Fibroblast of villous mesenchyme (primary cell): ENCODE data around the gene CARF. TPM values are rescaled to one million over a fixed set of nuclear protein-coding genes. Genes with fewer than 3 reads are reported as not detected.
"Not testable (repeated sequence)": the region's sequence is repeated elsewhere in the genome, so short reads cannot be mapped to it uniquely, and the experiment has no call there.

Experiments
- DNase-seq: peaks from one replicate; pipeline ENCODE4 v3.0.0-alpha.2; 2010; ENCODE audit warnings: low read depth
- H3K4me3 ChIP-seq: 2 replicates; pipeline ENCODE4 v1.5.1; 2011; ENCODE audit warnings: low read depth, mild to moderate bottlenecking, low read length
- total RNA-seq: library from RNA; depleted of rRNA; stranded (reverse); fragments of >200 nt; gene quantifications from 2 replicates; pipeline ENCODE4 v1.2.3, GENCODE V29; 2012
- TF ChIP-seq, protein P1 (sequence below): IDR thresholded peaks from 2 replicates; pipeline ENCODE4 v1.5.1; 2012; ENCODE audit warnings: low read depth, mild to moderate bottlenecking, low read length; ENCODE audit not compliant: insufficient read depth

CARF gene
- total RNA-seq, 1 donor = 5.6 TPM

DNA sequence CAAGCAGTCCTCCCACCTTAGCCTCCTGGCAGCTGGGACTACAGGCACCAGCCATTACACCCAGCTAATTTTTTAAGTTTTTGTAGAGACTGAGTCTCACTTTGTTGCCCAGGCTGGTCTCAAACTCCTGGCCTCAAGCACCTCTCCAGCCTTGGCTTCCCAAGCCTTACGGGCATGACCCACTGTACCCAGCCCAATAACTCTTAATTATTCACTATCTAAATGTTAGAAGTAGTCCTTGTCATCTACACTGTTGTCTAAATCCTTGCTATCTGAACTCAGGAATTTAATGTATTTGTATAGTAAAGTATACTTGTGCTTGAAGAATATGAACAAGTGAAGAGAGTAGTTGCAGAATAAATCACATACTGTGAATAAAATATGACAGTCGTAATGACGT, 64.7 kb downstream of the CARF start:
- H3K4me3 ChIP-seq = no peak overlapping the region
- TF ChIP-seq, protein P1, sequence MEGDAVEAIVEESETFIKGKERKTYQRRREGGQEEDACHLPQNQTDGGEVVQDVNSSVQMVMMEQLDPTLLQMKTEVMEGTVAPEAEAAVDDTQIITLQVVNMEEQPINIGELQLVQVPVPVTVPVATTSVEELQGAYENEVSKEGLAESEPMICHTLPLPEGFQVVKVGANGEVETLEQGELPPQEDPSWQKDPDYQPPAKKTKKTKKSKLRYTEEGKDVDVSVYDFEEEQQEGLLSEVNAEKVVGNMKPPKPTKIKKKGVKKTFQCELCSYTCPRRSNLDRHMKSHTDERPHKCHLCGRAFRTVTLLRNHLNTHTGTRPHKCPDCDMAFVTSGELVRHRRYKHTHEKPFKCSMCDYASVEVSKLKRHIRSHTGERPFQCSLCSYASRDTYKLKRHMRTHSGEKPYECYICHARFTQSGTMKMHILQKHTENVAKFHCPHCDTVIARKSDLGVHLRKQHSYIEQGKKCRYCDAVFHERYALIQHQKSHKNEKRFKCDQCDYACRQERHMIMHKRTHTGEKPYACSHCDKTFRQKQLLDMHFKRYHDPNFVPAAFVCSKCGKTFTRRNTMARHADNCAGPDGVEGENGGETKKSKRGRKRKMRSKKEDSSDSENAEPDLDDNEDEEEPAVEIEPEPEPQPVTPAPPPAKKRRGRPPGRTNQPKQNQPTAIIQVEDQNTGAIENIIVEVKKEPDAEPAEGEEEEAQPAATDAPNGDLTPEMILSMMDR = no peak
- no peak for DNase-seq

DNA sequence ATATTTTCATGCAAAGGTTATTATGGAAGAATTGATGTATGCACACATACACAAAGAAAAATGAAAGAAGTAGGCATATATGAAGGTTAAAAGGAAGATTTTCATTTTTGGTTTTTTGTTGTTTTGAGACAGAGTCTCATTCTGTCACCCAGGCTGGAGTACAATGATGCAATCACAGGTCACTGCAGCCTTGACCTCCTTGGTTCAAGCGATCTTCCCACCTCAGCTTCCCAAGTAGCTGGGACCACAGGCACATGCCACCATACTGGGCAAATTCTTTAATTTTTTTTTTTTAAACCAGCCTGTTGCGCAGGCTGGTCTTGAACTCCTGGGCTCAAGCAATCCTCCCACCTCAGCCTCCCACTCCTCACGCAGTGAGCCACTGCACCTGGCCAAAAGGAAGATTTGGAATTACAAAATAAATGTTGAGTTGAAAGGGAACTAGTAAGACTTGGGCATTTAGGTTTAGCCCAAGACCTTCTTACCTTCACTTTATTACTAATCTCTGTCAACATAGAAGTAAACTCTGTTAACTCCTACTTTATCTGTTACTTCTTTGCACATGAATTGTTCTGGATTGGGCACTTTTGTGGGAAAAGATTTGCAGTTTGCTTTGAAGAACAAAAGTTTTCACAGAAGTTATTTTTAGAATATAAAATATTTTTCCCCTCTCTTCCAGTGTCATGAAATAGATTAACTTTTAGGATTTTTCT, 70.9 kb downstream of the CARF start:
- TF ChIP-seq, protein P1 = no peak
- no peak overlapping the region for H3K4me3 ChIP-seq

GRCh38 chr2:202989749-202990148, 77.7 kb downstream of the CARF start:
- TF ChIP-seq, protein P1 = no peak
- no peak for DNase-seq
- no peak overlapping the region for H3K4me3 ChIP-seq

More for the DNA sequence above, 70.9 kb downstream of the CARF start:
- no peak for DNase-seq

DNA sequence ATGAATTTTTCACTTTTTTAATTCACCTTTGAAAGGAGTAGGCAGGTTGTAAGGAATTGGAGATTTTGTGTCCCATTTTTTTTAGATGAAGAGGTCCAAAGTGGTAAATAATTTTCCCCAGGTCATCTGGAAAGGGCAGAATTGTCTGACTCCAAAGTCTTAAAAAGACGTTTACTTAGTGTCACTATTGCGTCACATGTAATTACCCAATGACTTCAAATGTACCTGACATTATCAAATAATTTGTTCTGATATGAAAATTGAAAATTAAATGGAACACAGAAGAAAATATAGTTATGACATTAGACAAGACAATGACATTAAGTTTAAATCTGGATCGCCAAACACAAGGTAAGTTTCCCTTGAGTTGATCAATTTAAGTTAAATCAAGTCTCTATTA, 78.4 kb downstream of the CARF start:
- TF ChIP-seq, protein P1 = no peak
- DNase-seq = no peak
- no peak overlapping the region for H3K4me3 ChIP-seq

DNA sequence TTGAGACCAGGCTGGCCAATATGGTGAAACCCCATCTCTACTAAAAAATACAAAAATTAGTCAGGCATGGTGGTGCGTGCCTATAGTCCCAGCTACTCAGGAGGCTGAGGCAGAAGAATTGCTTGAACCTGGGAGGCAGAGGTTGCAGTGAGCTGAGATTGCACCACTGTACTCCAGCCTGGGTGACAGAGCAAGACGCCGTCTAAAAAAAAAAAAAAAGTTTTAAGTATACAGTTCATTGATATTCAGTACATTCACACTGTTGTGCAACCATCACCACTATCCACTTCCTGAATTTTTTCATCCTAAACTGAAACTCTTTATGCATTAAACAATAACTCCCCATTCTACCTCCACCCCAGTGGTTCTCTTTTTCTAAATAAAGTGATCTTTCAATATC, 85.0 kb downstream of the CARF start:
- not testable (repeated sequence) for H3K4me3 ChIP-seq
- peak; percentile 57 for DNase-seq

- H3K4me3 ChIP-seq = no peak overlapping the region
- no peak for DNase-seq
- TF ChIP-seq, protein P1 = no peak
Measured at GRCh38 chr2:203002054-203002821, 90.2 kb downstream of the CARF start.

- no peak overlapping the region for H3K4me3 ChIP-seq
- DNase-seq = no peak
- TF ChIP-seq, protein P1 = no peak
Measured at GRCh38 chr2:203003716-203004115, 91.6 kb downstream of the CARF start.
